Sigmoid colon (tissue), 4 donors: ENCODE data around the gene MAP3K7.

Source experiments
- EP300 ChIP-seq, 4 donors: sonication (generic); formaldehyde crosslinking; IDR thresholded peaks; one replicate each; pipeline ENCODE4 v1.6.1; 2017; ENCODE audit warnings: antibody characterized with exemption in 4 of 4
- POLR2A ChIP-seq, 2 donors: fragments of 450-650 bp; IDR thresholded peaks; one replicate each; pipeline ENCODE4 v1.6.1; 2016; ENCODE audit warnings: antibody characterized with exemption in 2 of 2, mild to moderate bottlenecking in 2 of 2, moderate library complexity in 2 of 2
- POLR2AphosphoS5 ChIP-seq, 4 donors: sonication (generic); formaldehyde crosslinking; IDR thresholded peaks; one replicate each; pipeline ENCODE4 v1.6.1; 2017; ENCODE audit warnings: antibody characterized with exemption in 4 of 4
- TF ChIP-seq, protein P1 (sequence below), 4 experiments: fragments of 450-650 bp in 3 of 4; fragments of 200-600 bp in 1 of 4; IDR thresholded peaks; one replicate each; pipeline ENCODE4 v1.5.1; 2016 to 2019; ENCODE audit warnings: antibody characterized with exemption in 4 of 4, mild to moderate bottlenecking in 3 of 4, moderate library complexity in 2 of 4

DNA sequence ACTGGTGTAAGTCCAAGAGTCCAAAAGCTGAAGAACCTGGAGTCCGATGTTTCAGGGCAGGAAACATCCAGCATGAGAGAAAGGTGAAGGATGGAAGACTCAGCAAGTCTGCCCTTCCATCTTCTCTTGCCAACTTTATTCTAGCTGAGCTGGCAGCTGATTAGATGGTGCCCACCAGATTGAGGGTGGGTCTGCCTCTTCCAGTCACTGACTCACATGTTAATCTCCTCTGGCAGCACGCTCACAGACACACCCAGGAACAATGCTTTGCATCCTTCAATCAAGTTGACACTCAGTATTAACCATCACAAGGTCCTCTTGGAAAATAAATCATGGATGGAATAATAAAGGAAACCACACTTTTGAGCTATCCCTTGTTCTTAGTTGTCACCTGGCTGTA lies 121.2 kb downstream of the MAP3K7 start:
- no peak for TF ChIP-seq POLR2AphosphoS5 (IDR thresholded peaks at IDR 0.05)
- TF ChIP-seq, protein P1, sequence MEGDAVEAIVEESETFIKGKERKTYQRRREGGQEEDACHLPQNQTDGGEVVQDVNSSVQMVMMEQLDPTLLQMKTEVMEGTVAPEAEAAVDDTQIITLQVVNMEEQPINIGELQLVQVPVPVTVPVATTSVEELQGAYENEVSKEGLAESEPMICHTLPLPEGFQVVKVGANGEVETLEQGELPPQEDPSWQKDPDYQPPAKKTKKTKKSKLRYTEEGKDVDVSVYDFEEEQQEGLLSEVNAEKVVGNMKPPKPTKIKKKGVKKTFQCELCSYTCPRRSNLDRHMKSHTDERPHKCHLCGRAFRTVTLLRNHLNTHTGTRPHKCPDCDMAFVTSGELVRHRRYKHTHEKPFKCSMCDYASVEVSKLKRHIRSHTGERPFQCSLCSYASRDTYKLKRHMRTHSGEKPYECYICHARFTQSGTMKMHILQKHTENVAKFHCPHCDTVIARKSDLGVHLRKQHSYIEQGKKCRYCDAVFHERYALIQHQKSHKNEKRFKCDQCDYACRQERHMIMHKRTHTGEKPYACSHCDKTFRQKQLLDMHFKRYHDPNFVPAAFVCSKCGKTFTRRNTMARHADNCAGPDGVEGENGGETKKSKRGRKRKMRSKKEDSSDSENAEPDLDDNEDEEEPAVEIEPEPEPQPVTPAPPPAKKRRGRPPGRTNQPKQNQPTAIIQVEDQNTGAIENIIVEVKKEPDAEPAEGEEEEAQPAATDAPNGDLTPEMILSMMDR (IDR thresholded peaks at IDR 0.05): no peak
- no peak for TF ChIP-seq EP300 (IDR thresholded peaks at IDR 0.05)
- no peak for TF ChIP-seq POLR2A (IDR thresholded peaks at IDR 0.05)
